GM18502 (cell line): ENCODE results near the gene KAT2A.

Experiments used
- ATAC-seq: cut with Tn5 transposase; IDR thresholded peaks from one replicate; pipeline ENCODE4 v1.9.1; 2021; ENCODE audit warnings: mild to moderate bottlenecking; ENCODE audit not compliant: unreplicated experiment, poor library complexity

Gene KAT2A

DNA sequence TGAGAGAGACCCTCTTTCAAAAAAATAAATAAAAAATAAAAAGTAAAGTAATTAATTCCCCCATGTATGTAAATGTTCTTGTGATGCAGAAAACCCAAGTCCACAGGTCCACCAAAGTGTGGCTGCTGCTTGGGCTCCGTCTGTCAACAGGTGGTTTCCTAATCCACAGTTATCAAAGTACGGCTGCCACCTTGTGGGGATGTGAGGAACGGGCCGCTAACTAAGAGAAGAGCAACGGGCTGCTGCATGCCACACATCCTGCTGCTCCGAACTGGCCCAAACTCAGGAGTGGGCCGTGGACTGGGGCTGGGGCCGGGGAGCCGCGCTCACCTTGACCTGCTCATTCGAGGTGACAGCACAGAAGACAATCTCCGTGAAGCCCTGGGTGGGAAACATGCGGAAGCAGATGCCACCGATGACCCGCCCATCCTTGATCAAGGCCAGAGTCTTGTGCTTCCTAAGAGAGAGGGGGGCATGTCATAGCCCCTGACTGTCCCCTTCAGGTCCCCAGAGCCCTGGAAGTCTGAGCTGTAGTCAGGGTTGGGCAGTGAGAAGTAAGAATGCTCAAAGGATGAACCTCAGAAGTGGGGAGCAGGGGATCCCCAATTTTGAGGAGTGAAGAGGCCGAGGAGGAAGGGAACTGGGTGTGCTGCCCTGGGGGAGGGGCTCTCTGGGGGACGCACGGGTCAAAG lies 4.3 kb downstream of the KAT2A start:
- ATAC-seq = no peak

DNA sequence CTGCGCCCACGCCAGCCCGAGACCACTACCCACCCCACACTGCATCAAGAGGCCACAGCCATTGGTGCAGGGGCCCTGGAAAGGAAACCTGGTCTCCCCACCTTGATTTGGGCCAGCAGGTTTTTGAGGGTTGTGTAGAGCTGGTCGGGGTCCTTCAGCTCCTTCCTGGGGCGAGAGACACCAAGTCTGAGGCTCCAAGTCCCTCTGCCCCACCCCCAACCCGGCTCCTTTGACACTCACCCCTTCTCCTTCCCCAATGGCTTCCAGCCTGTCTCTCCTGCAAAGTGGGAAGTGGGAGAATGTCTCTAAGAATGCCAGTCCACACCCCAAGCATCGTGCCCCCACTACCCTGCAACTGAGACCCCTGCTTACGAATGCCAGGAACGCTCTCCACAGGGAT lies 7.0 kb downstream of the KAT2A start:
- ATAC-seq = no peak

DNA sequence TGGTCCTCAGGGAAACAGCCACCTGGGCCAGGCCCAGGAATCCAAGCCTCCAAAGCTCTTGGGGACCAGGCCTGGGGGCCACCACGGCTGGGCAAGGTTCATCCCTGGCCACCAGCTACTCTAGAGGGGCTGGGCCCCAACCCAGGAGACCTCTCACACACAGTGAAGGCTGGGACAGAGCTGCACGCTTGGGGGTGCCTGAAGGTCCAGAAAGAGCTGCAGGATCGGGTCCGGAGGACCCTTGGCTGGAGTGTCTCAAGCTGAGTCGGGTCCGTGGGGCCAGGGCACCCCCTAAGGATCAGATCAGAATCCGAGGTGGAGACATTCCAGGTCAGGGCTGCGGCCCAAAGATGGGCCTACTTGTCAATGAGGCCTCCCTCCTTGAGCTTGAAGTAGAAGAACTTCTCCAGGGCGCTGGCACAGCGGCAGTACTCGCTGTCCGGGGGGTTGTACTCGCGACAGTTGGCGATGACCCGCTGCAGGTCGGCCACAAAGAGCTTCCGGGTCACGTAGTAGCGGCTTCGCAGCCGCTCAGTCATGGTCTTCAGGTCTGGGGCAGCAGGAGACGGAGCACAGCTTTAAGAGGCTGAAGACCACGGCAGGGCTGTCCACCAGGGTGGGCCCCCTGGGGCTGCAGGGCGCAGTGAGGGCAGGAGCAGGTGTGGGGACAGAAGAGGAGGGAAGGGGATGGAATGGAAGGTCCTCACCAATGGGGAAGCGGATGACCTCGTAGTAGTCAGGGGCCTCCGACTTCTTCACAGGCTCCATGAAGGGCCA lies 7.7 kb downstream of the KAT2A start:
- ATAC-seq = no peak

DNA sequence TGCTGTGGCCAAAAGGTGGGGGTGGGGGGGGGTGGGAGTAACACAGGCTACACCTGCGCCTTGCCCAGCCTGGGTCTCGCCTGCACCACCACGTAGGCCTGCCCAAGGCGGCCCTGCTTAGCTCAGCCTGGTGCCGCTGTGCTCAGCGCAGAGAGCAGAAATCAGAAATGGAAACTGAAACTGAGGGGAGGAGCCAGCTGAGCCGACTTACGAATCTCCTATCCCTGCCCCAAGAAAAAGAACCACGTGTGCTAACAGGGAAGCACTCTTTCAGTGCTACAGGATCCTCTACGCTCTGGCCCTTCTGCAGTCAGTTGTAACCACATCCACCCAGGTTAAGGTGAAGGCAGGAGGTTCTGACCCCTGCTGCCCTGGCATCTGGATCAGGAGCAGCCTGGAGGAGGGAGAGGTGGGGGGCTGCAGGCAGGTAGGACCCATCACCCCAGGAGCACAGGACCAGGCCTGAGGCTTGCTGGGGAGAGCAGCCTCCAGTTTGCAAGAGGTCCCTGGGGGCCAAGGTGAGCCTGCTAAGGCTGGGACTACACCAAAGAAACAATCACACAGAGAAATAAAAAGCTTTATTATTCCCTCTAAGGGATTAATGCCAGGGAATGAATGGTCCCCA lies 8.5 kb downstream of the KAT2A start, which contains the start of gene DHX58:
TSS of gene DHX58 (minus strand) at position 163 of the 625 bp plus-strand sequence. CDS start 822 bp downstream, outside the sequence.
- peak; percentile 73 for ATAC-seq

DNA sequence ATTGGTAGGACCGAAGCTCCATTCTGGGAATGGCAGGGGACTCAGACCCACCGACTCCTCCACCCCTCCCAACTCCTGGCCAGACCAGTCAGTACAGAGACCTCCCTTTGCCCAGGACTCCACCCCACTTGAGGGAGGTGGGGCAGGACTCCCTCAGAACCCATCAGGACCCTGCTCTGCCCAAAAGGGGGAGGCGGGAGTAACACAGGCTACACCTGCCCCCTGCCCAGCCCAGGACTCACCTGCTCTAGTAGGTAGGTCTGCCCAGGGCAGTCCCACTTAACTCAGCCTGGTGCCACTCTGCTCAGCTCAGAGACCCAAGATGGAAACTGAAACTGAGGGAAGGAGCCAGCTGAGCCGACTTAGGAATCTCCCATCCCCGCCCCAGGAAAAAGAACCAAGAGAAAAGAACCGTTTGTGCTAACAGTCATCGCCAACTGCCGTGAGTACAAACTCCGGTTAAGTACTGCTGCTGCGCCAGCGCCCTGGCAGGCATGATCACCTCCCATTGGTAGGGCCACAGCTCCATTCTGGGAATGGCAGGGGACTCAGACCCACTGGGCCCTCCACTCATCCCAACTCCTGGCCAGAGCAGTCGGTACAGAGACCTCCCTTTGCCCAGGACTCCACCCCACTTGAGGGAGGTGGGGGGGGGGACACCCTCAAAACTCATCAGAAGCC lies 9.2 kb downstream of the KAT2A start:
- ATAC-seq = peak; percentile 11

DNA sequence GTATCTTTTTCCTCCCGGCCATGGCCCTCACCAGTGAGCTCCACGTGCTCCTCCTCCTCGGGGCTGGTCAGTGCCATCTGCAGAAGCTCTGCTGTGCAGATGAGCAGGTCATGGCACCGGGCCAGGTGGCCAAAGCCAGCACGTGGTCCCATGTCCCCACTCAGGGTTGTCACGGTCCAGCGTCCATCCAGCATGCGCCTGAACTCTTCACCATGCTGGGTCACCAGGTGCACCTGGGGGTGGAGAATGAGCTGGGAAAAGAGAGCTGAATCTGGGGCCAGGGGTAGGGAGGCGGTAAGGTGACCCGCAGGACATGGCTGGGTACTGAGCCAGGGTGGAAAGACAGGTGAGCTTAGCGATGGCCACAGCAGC lies 9.9 kb downstream of the KAT2A start:
- ATAC-seq = no peak

DNA sequence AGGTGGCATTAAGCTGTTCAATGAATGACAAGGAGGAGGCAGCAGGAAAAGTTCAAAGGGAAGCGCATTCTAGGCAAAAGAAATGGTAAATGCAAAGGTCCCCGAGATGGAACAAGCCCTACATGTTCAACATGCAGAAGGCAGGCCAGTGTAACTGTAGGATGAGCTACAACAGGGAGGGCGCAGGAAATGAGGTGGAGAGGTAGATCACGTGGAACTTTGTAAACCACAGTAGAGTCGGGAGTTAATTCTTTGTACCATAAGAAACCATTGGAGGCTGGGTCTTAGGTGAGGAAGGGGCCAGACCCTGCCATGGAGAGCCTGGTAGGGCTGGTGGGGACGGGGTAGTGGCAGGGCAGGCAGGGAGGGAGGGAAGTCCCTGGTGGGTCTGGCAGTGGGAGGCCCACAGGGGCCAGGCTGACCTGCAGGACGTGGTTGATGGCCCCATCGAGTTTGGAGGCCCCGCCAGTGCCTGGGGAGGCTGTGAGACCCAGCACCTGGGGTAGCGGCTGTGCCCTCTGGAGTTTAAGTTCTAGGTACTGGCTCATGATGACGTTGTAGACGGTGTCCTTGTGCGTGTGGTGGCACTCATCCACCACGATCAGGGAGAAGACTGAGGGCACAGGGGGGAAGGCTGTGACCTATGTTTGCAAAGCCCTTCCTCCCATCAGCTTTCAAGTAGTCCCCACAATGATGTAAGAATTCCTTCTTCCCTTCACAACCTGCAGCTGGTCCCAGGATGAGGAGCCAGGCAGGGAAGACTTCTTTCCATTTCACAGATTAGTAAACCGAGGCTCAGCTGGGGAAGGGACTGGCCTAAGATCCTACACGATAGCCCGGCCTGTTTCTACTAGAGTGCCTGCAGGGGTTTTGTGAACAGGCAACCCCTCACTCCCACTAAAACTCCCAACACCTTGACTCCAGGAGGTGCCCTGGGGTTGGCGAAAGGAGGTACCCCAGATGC lies 10.6 kb downstream of the KAT2A start:
- no peak for ATAC-seq

DNA sequence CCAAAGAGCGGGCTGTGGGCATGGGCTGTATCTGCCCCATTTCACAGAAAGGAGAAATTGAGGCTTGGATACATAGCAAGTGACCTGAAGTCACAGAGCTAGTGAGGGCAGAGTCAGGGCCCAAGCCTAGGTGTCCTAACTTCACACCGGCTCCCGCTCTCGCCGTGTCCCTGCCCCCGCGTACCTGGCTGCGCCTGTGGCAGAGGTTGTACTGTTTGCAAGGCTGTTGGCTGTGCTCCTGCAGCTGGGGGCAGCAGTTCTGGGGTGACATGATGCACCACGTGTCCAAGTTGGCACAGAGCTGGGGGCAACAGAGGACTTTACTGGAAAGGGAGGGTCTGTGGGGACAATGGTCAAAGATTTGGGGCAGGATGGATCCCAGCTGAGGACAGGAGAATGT lies 12.1 kb downstream of the KAT2A start:
- ATAC-seq = no peak

DNA sequence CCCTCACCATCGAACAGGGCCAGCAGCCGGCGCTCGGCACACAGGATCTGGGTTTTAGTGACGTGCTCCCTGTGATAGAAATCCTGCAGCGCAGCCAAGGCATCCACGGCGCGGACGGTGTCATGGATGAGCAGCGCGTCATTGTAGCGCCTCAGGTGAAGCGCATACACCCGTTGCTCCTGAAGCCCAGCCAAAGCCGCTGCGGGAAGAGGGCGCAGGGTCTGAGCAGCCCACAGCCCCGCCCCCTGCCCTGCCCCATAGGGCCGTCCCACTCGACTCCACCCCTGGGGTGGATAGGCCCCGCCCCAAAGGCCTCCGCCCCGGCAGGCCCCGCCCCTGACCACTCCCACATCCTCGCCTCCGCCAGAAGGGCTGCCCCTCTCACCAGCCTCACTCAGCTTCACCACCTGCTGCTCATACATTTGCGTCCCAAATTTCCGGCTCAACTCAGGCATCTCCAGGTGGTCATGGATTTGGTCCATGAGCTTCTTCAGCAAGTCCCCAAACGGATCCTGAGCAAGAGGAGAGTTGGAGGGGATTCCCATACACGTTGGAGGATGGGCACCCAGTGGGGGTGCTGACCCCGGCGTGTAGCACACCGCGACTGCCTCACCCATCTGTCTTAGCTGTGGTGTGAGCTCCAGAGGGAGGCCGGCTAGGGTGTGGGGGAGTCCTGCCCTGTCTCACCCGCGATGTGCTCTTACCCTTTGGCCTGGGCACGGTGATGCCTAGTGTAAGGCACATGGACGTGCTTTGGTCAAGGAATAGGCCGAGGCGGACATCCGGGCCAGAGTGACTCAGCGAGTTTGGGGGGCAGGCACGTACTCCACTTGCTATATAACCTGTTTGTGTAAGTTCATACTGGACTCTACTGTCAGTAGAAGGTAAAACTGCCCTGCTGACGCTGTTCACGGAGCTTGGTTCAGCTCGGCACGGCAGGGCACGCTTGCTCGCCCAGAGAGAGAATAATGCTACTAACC lies 13.3 kb downstream of the KAT2A start:
- peak; percentile 68 for ATAC-seq

DNA sequence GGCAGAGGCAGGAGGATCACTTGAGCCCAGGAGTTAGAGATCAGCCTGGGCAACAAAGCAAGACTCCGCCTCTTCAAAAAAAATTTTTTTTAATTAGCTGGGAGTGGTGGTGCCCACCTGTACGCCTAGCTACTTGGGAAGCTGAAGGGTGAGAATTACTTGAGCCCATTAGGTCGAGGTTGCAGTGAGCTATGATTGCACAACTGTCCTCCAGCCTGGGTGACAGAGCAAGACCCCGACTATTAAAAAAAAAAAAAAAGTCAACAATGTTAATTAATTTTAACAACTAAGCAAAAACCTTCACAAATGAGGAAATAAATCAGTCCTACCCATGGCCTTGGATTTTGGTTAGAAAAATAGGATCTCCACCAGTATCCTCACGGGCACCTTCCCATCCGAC lies 14.0 kb downstream of the KAT2A start:
- no peak for ATAC-seq

DNA sequence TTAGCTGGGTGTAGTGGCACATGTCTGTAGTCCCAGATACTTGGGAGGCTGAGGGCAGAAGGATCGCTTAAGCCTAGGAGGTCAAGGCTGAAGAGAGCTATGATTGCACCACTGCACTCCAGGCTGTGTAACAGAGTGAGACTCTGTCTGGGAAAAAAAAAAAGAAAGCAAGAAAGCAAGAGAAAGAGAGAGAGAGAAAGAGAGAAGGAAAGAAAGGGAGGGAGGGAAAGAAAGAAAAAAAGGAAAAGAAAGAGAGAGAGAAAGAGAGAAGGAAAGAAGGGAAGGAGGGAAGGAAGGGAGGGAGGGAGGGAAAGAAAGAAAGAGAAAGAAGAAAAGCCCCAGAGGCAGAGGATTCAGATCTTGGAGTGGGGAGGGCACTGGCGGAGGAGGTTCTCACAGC lies 15.2 kb downstream of the KAT2A start:
- no peak for ATAC-seq

DNA sequence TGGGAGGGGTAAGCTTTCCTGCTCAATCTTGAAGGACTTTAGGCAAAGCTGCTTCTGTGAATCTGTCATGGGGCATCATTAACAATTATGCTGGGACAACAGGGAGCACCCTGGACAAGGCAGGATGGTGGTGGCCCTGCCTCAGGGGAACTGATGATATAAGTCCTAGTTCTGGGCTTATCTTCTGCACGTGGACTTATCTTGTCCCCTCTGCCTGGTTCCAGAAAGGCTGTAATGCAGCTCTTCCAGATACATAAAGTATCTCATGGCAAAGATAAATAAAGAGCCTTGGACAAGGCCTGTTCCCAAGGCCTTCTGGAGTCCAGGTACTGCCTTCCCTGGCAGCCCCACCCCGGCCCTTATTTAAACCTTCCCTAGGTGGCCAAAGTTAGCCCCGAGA lies 16.9 kb downstream of the KAT2A start:
- no peak for ATAC-seq

DNA sequence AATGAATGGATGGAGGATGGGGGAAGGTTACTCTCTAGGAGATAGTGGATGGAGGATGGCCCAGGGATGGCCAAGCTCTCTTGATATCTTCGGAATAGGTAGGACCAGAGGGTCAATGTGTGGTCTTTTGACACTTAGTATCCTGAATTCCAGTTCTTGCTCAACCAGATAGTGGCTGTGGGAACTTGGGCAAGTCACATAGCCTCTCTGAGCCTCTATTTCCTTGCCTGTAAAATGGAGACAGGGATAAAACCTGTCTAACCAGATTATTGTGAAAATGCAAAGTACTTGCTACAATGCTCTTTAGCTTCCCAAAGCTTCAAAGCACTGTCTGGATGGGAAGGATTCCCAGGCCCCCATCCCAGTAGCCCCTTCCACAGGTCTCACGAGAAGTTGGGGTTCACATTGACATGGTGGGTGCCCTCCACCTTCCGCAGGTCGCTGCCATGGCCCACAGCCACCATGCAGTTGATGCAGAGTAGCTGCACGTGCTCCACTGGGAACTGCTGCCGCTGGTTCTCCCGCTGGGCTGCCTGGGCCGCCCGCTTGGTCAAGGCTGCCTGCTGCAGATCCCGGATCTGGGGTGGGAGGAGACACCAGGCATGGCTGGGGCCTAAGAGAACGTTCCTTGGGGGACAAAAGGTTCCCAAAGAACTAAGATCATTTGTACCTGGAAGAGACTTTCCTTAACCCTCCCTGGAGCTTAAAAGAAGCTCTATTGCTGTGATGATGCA lies 17.8 kb downstream of the KAT2A start:
- ATAC-seq = no peak

DNA sequence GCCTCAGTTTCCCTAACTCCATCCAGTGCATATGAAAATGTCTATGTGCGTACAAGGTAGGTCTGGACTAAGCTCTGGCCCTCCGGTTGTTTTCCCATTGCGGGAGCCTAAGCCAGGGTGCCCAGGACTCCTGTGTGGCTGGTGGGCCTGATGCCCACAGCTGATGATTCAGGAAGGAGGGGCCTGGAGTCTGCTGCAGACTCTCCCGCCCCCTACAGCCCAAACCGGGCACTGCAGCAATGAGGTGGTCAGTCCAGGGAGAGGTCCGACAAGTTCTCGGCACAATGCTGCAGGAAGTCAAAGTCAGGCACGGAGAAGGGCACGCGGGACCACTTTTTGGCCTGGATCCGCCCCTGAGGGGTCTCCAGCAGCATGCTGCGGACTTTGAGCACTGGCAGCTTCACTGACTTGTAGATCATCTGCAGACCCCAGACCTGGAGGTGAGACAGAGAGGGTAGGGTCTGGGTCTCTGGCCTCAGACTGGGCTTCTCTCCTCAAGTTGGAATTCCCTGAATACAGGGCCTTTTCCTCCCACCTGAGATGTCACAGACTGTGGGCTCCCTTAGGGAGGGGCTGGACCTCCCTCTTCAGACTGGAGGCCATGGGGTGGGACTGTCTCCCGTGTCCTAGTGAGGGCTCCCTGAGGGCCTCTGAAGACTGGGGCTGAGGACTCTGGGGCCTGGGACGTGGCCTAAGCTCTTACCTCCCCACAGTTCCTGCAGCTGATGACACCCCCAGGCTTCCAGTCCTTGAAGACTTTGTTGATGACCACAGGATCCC lies 19.5 kb downstream of the KAT2A start:
- ATAC-seq = no peak

DNA sequence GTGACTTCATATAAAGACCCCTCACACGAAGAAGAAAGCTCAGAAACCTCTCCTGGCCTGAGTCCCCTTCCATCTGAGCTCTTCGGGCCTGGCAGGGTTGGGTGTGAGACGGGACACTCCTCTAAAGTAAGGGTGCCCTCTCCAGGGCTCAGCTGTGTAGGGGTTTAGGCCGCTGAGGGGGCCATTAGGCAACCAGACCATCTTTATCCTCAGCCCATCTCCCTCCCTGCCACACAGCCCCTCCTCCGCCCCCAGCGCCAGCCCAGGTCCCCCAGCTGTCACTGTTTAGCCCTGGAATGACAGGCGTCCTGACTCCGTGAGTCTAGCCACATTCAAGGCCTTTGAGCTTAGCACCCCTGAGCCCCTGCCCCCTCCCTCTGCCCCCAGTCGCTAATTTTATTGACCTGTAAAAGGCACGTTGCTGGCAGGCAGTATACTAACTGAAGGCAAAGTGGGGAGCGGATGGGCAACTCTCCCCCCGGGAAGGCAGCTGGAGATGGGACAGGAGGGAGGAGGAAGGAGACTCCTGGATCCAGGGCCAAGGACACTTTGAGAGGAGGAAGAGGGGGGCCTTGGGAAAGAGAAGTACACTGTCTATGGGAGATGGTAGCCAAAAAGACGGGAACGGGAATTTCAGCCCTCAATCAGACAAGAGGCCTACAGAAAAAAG lies 22.3 kb downstream of the KAT2A start:
- no peak for ATAC-seq

DNA sequence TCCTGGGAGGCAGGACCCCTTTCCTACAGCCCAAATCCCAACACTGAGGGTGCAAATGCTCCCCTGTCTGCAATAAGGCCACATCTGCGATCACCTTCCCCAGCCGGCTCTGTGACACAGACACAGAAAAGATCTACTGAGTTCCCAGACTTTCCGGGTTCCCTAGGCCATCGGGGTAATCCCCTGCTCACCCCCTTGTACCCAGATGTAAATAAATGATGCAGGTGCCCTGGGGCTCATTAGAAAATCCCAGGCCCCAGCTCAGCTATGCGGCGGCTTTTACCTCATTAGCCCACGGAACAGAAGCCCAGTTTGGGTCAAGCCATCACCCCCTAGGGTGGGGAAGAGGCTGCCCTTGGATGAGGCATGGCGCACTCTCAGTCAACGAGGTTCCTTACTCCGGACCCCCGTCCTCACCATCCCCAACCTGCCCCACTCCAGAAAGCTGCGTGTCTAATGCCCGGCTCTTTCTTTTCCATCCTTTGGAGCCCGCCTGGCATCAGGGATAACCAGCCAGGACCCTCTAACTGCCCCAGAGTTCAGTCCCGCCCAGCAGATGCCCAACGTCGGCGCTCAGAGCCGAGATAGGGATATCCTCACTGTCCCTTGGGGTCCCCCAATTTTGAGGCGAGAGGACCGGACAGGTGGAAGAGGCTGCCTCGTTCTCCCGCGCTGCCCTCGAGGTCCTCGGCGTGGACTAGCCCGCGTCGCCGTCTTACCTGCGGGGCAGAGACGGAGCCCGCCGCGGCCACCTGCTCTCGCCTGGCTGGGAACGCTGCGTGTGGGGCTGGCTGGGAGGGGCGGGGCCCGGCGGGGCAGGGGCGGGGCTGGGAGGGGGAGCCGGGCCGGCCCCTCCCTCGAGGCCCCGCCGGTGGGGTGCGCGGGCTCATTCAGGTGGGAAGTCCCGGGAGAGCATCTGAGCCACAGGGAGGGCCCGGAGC lies 23.2 kb downstream of the KAT2A start, which contains the start of gene ZNF385C:
TSS of gene ZNF385C (minus strand) at position 783 of the 941 bp plus-strand sequence. CDS start 35,417 bp downstream, outside the sequence.
- no peak for ATAC-seq
